ENCODE data around the gene SRXN1.

DNA sequence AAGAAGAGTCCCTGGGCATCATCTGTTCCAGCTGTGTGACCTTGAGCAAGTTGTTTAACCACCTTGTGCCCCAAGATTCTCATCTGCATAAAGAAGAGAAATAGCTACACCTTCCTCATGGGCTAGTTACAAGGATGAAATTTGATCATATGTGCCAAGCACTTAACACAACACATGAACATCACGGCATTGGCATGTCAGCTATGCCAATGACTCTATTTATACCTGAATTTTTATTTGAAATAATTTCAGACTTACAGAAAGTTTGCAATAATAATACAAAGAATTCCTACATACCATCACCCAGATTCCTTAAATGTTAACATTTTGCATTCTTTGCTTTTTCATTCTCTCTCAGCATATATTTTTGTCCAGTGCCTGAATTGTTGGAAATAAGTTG lies 21.9 kb downstream of the SRXN1 start:
- TF ChIP-seq POLR2A (IDR thresholded peaks at IDR 0.05; ENCODE audit: low read depth, low read length) (no peak), EZH2 (IDR thresholded peaks at IDR 0.05; ENCODE audit: borderline replicate concordance, low read depth, low read length, severe bottlenecking) (no peak), JUN (IDR thresholded peaks at IDR 0.05; ENCODE audit: borderline replicate concordance, insufficient read depth, insufficient read length, low read depth) (no peak), MYC (IDR thresholded peaks at IDR 0.05; ENCODE audit: low read depth, low read length) (no peak), GATA2 (IDR thresholded peaks at IDR 0.05; ENCODE audit: insufficient read depth, insufficient read length, low read depth, low read length) (no peak), POLR2AphosphoS5 (IDR thresholded peaks at IDR 0.05; ENCODE audit: insufficient read depth, low read depth, low read length) (no peak)
- TF ChIP-seq, protein P1, sequence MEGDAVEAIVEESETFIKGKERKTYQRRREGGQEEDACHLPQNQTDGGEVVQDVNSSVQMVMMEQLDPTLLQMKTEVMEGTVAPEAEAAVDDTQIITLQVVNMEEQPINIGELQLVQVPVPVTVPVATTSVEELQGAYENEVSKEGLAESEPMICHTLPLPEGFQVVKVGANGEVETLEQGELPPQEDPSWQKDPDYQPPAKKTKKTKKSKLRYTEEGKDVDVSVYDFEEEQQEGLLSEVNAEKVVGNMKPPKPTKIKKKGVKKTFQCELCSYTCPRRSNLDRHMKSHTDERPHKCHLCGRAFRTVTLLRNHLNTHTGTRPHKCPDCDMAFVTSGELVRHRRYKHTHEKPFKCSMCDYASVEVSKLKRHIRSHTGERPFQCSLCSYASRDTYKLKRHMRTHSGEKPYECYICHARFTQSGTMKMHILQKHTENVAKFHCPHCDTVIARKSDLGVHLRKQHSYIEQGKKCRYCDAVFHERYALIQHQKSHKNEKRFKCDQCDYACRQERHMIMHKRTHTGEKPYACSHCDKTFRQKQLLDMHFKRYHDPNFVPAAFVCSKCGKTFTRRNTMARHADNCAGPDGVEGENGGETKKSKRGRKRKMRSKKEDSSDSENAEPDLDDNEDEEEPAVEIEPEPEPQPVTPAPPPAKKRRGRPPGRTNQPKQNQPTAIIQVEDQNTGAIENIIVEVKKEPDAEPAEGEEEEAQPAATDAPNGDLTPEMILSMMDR (IDR thresholded peaks at IDR 0.05; ENCODE audit: extremely low read depth in 1 of 2, insufficient read depth in 1 of 2, low read depth in 1 of 2, low read length in 2 of 2), result no peak
